Neural cell (in vitro differentiated cells): ENCODE results near the gene EXTL1. TPM values are rescaled to one million over a fixed set of nuclear protein-coding genes. Genes with fewer than 3 reads are reported as not detected.

Experiments used
- H2AFZ ChIP-seq: fragments of 200-600, 300-800 bp; sonication (generic), shearing (Covaris generic); 2 replicates; pipeline ENCODE4 v1.6.0; 2014; ENCODE audit warnings: low read depth, mild to moderate bottlenecking, antibody characterized with exemption, low read length, moderate library complexity
- H3F3A ChIP-seq: fragments of 200-600 bp; shearing (Covaris generic); 2 replicates; pipeline ENCODE4 v1.6.1; 2016; ENCODE audit warnings: mild to moderate bottlenecking, moderate library complexity, mixed read lengths, antibody characterized with exemption, low read length; ENCODE audit not compliant: insufficient read depth, poor library complexity, severe bottlenecking
- H3K27ac ChIP-seq: fragments of 200-600, 300-800 bp; sonication (generic), shearing (Covaris generic); 2 replicates; pipeline ENCODE4 v1.5.1; 2014; ENCODE audit warnings: mild to moderate bottlenecking, low read length, moderate library complexity
- H3K27me3 ChIP-seq: fragments of 300-800, 200-600 bp; sonication (generic), shearing (Covaris generic); 2 replicates; pipeline ENCODE4 v1.6.0; 2014; ENCODE audit warnings: mild to moderate bottlenecking, low read depth, low read length, moderate library complexity; ENCODE audit not compliant: insufficient read depth
- H3K36me3 ChIP-seq: fragments of 300-800, 200-600 bp; sonication (generic), shearing (Covaris generic); 2 replicates; pipeline ENCODE4 v1.5.1; 2014; ENCODE audit warnings: mild to moderate bottlenecking, antibody characterized with exemption, low read length, moderate library complexity; ENCODE audit not compliant: insufficient read depth
- H3K4me2 ChIP-seq: fragments of 300-800, 200-600 bp; sonication (generic), shearing (Covaris generic); 2 replicates; pipeline ENCODE4 v1.6.0; 2014; ENCODE audit warnings: mild to moderate bottlenecking, low read length
- H3K4me3 ChIP-seq: fragments of 300-800, 200-600 bp; sonication (generic), shearing (Covaris generic); 2 replicates; pipeline ENCODE4 v1.5.1; 2014; ENCODE audit warnings: mild to moderate bottlenecking, low read length, moderate library complexity
- H3K79me2 ChIP-seq: fragments of 200-600 bp; shearing (Covaris generic); replicated peaks from 2 replicates; pipeline ENCODE4 v1.6.0; 2014; ENCODE audit warnings: mild to moderate bottlenecking, low read length, moderate library complexity; ENCODE audit not compliant: insufficient read depth
- H3K9ac ChIP-seq: fragments of 300-800, 200-600 bp; sonication (generic), shearing (Covaris generic); 2 replicates; pipeline ENCODE4 v1.6.1; 2016; ENCODE audit warnings: mild to moderate bottlenecking, low read length, mixed read lengths
- H3K9me2 ChIP-seq: fragments of 200-600 bp; shearing (Covaris generic); 2 replicates; pipeline ENCODE4 v1.6.1; 2016; ENCODE audit warnings: mild to moderate bottlenecking, low read length, mixed read lengths; ENCODE audit not compliant: insufficient read depth
- H3K9me3 ChIP-seq: fragments of 200-600, 300-800 bp; sonication (generic), shearing (Covaris generic); 2 replicates; pipeline ENCODE4 v1.6.1; 2016; ENCODE audit warnings: mild to moderate bottlenecking, mixed run types, low read length, moderate library complexity, mixed read lengths
- H4K20me1 ChIP-seq: fragments of 200-600 bp; shearing (Covaris generic); 2 replicates; pipeline ENCODE4 v1.6.1; 2016; ENCODE audit warnings: mild to moderate bottlenecking, mixed run types; ENCODE audit not compliant: insufficient read depth
- CTCF ChIP-seq: fragments of 450-650 bp; IDR thresholded peaks from 2 replicates; pipeline ENCODE4 v1.5.1; 2014; ENCODE audit warnings: antibody characterized with exemption, mild to moderate bottlenecking, moderate library complexity; ENCODE audit not compliant: poor library complexity, severe bottlenecking
- EP300 ChIP-seq: fragments of 450-650 bp; conservative IDR thresholded peaks from 2 replicates; pipeline ENCODE4 v1.6.1; 2014; ENCODE audit warnings: antibody characterized with exemption, mild to moderate bottlenecking, moderate library complexity; ENCODE audit not compliant: poor library complexity, severe bottlenecking
- EZH2 ChIP-seq: fragments of 200-600, 300-800 bp; shearing (Covaris generic), sonication (generic); IDR thresholded peaks from 2 replicates; pipeline ENCODE4 v1.6.1; 2014; ENCODE audit warnings: antibody characterized with exemption, low read length, borderline replicate concordance, mild to moderate bottlenecking; ENCODE audit not compliant: insufficient read depth, poor library complexity, severe bottlenecking
- MXI1 ChIP-seq: fragments of 450-650 bp; conservative IDR thresholded peaks from 2 replicates; pipeline ENCODE4 v1.6.1; 2014; ENCODE audit warnings: antibody characterized with exemption, mild to moderate bottlenecking; ENCODE audit not compliant: poor library complexity, severe bottlenecking
- POLR2AphosphoS5 ChIP-seq: IDR thresholded peaks from 2 replicates; pipeline ENCODE4 v1.6.1; 2012
- RAD21 ChIP-seq: fragments of 450-650 bp; conservative IDR thresholded peaks from 2 replicates; pipeline ENCODE4 v1.6.1; 2014; ENCODE audit warnings: antibody characterized with exemption, mild to moderate bottlenecking, moderate library complexity
- SMC3 ChIP-seq: fragments of 450-650 bp; conservative IDR thresholded peaks from 2 replicates; pipeline ENCODE4 v1.6.1; 2014; ENCODE audit warnings: antibody characterized with exemption, mild to moderate bottlenecking, moderate library complexity; ENCODE audit not compliant: poor library complexity
- TAF1 ChIP-seq: IDR thresholded peaks from 2 replicates; pipeline ENCODE4 v1.6.1; 2012; ENCODE audit warnings: low read depth
- polyA plus RNA-seq: library from polyadenylated mRNA; depleted of rRNA; stranded (reverse); fragments of >200 nt; gene quantifications from 2 replicates; pipeline ENCODE4 v1.2.3, GENCODE V29; 2014
- TF ChIP-seq, protein P1 (sequence below): IDR thresholded peaks from 2 replicates; pipeline ENCODE4 v1.6.1; 2012; ENCODE audit warnings: borderline replicate concordance

The EXTL1 gene
- polyA plus RNA-seq, 1 donor from 2014 or later = 2.7 TPM

- Histone ChIP-seq H3K9ac (no peak overlapping the region), H3K27me3 (no peaks in the 10 kb centered on the region), H3K36me3 (no peaks in the 10 kb centered on the region), H3K4me3 (no peak overlapping the region), H3K27ac (no peak overlapping the region), H3K79me2 (no peaks in the 10 kb centered on the region), H4K20me1 (no peaks in the 10 kb centered on the region), H3F3A (no peaks in the 10 kb centered on the region), H3K4me2 (no peak overlapping the region), H3K9me3 (no peaks in the 10 kb centered on the region), H3K9me2 (no peaks in the 10 kb centered on the region), H2AFZ (no peak overlapping the region)
- TF ChIP-seq EP300 (no peak), TAF1 (no peak), CTCF (no peak), MXI1 (no peak), EZH2 (no peak), POLR2AphosphoS5 (no peak), RAD21 (no peak), SMC3 (no peak)
- TF ChIP-seq, protein P1, sequence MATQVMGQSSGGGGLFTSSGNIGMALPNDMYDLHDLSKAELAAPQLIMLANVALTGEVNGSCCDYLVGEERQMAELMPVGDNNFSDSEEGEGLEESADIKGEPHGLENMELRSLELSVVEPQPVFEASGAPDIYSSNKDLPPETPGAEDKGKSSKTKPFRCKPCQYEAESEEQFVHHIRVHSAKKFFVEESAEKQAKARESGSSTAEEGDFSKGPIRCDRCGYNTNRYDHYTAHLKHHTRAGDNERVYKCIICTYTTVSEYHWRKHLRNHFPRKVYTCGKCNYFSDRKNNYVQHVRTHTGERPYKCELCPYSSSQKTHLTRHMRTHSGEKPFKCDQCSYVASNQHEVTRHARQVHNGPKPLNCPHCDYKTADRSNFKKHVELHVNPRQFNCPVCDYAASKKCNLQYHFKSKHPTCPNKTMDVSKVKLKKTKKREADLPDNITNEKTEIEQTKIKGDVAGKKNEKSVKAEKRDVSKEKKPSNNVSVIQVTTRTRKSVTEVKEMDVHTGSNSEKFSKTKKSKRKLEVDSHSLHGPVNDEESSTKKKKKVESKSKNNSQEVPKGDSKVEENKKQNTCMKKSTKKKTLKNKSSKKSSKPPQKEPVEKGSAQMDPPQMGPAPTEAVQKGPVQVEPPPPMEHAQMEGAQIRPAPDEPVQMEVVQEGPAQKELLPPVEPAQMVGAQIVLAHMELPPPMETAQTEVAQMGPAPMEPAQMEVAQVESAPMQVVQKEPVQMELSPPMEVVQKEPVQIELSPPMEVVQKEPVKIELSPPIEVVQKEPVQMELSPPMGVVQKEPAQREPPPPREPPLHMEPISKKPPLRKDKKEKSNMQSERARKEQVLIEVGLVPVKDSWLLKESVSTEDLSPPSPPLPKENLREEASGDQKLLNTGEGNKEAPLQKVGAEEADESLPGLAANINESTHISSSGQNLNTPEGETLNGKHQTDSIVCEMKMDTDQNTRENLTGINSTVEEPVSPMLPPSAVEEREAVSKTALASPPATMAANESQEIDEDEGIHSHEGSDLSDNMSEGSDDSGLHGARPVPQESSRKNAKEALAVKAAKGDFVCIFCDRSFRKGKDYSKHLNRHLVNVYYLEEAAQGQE = no peak
Observed at GRCh38 chr1:26025517-26025916, 3.9 kb downstream of the EXTL1 start.

- no peak overlapping the region for H3K4me3 ChIP-seq
- no peaks in the 10 kb centered on the region for H3K9me2 ChIP-seq
- no peak overlapping the region for H3K27ac ChIP-seq
- no peaks in the 10 kb centered on the region for H3K79me2 ChIP-seq
- no peaks in the 10 kb centered on the region for H3K27me3 ChIP-seq
- H3K4me2 ChIP-seq = no peak overlapping the region
- no peaks in the 10 kb centered on the region for H4K20me1 ChIP-seq
- H2AFZ ChIP-seq = no peak overlapping the region
- no peaks in the 10 kb centered on the region for H3F3A ChIP-seq
- no peak overlapping the region for H3K9ac ChIP-seq
- no peaks in the 10 kb centered on the region for H3K9me3 ChIP-seq
- TF ChIP-seq SMC3 = no peak
- no peak for TF ChIP-seq MXI1
- no peak for TF ChIP-seq EP300
- no peak for TF ChIP-seq EZH2
- TF ChIP-seq CTCF = no peak
- no peak for TF ChIP-seq RAD21
- no peak for TF ChIP-seq TAF1
- TF ChIP-seq POLR2AphosphoS5 = no peak
- TF ChIP-seq, protein P1 = no peak
- H3K36me3 ChIP-seq = no peaks in the 10 kb centered on the region
Observed at GRCh38 chr1:26027716-26028489, 6.3 kb downstream of the EXTL1 start.
